Body of pancreas (tissue), 4 donors: Measurements from ENCODE around the gene TBC1D16. TPM values are rescaled to one million over a fixed set of nuclear protein-coding genes. Genes with fewer than 3 reads are reported as not detected.

Experiments used
- ATAC-seq: fragments of 150-250 bp; one replicate; pipeline ENCODE4 v1.9.1; 2016
- DNase-seq, 4 donors: peaks; one replicate each; pipeline ENCODE4 v3.0.0-alpha.2; 2019
- H3K27ac ChIP-seq, 4 donors: fragments of 200-600 bp; sonication (generic); 1 replicate in 3 of 4; 2 replicates in 1 of 4; pipeline versions ENCODE4 v1.5.1 to v1.6.1; 2016 to 2019; ENCODE audit warnings: mild to moderate bottlenecking in 1 of 4, mixed read lengths in 1 of 4, moderate library complexity in 1 of 4
- H3K27me3 ChIP-seq, 2 donors: fragments of 200-600 bp; sonication (generic); one replicate each; pipeline ENCODE4 v1.6.0; 2016; ENCODE audit warnings: mild to moderate bottlenecking in 1 of 2
- H3K36me3 ChIP-seq, 2 donors: fragments of 200-600 bp; sonication (generic); replicated peaks in 1 of 2; 2 replicates each; pipeline ENCODE4 v1.5.1; 2016; ENCODE audit warnings: low read depth in 2 of 2; ENCODE audit not compliant: insufficient read depth in 1 of 2
- H3K4me1 ChIP-seq: fragments of 200-600 bp; sonication (generic); one replicate; pipeline ENCODE4 v1.6.0; 2016
- H3K4me3 ChIP-seq, 2 donors: fragments of 200-600 bp; sonication (generic); 1 replicate in 1 of 2; 2 replicates in 1 of 2; pipeline ENCODE4 v1.5.1; 2016 to 2019
- H3K9me3 ChIP-seq, 3 donors: fragments of 200-600 bp; sonication (generic); 1 replicate in 2 of 3; 2 replicates in 1 of 3; pipeline ENCODE4 v1.5.1; 2016
- CTCF ChIP-seq, 7 experiments: fragments of 450-650 bp in 4 of 7; fragments of 200-600 bp in 3 of 7; sonication (generic) in 3 of 7; IDR thresholded peaks; one replicate each; pipeline ENCODE4 v1.5.1; 2016 to 2019; ENCODE audit warnings: antibody characterized with exemption in 7 of 7
- POLR2A ChIP-seq, 3 donors: fragments of 450-650 bp; IDR thresholded peaks; one replicate each; pipeline ENCODE4 v1.6.1; 2016; ENCODE audit warnings: antibody characterized with exemption in 3 of 3, mild to moderate bottlenecking in 2 of 3
- WGBS, 2 donors: methylation state at CpG; one replicate each; pipeline ENCODE4 v1.1.5; 2017; 5-methylcytosine and 5-hydroxymethylcytosine counted together
- intact Hi-C: fragments of 100-400 bp; cut with DNase I; formaldehyde crosslinking; loops from one replicate; pipeline ENCODE4 v1.15.1; 2023
- total RNA-seq, 2 donors: library from RNA; depleted of rRNA; stranded (reverse); fragments of >200 nt; gene quantifications; one replicate each; pipeline ENCODE4 v1.1.0, GENCODE V29; 2016

Gene TBC1D16
- total RNA-seq, 2 donors from 2014 or later: 21.0 to 37.2 TPM

GRCh38 chr17:79930877-79931816 lies 104.5 kb downstream of the TBC1D16 start:
- TF ChIP-seq POLR2A (IDR thresholded peaks at IDR 0.05) (no peak), CTCF (IDR thresholded peaks at IDR 0.05) (no peak)
- no peaks in the 10 kb centered on the region for H3K36me3 ChIP-seq
- intact Hi-C loops: no loop called here
- no peak overlapping the region for H3K4me3 ChIP-seq
- H3K27ac ChIP-seq: no peak overlapping the region
- no peak for ATAC-seq
- 30 to 33% methylated on average over 8 to 17 of the region's 17 CpGs for WGBS, 2 donors
- peaks cover 0 to 16% of the 10 kb centered on the region in 2 donors for H3K27me3 ChIP-seq
- H3K4me1 ChIP-seq: peaks cover 36% of the 10 kb centered on the region
- no peaks in the 10 kb centered on the region for H3K9me3 ChIP-seq
- DNase-seq: no peak

- Histone ChIP-seq H3K27ac (no peak overlapping the region), H3K36me3 (no peaks in the 10 kb centered on the region), H3K27me3 (peaks cover 0 to 16% of the 10 kb centered on the region in 2 donors), H3K4me3 (no peak overlapping the region), H3K4me1 (peaks cover 44% of the 10 kb centered on the region), H3K9me3 (no peaks in the 10 kb centered on the region)
- ATAC-seq (no peak), DNase-seq (no peak)
- intact Hi-C loops: no loop called here
- TF ChIP-seq POLR2A (IDR thresholded peaks at IDR 0.05) (no peak), CTCF (IDR thresholded peaks at IDR 0.05) (no peak)
- 0 to 2% methylated on average over 2 to 58 of the region's 59 CpGs for WGBS, 2 donors
Measured at GRCh38 chr17:79930062-79930876, 105.4 kb downstream of the TBC1D16 start.

- intact Hi-C loops: no loop called here
- no peak for TF ChIP-seq POLR2A (IDR thresholded peaks at IDR 0.05)
- no peak for TF ChIP-seq CTCF (IDR thresholded peaks at IDR 0.05)
- ATAC-seq (no peak), DNase-seq (no peak)
- Histone ChIP-seq H3K4me3 (no peak overlapping the region), H3K27ac (no peak overlapping the region), H3K27me3 (peaks cover 0 to 16% of the 10 kb centered on the region in 2 donors), H3K4me1 (peaks cover 52% of the 10 kb centered on the region), H3K9me3 (no peaks in the 10 kb centered on the region), H3K36me3 (no peaks in the 10 kb centered on the region)
- WGBS, 2 donors: 81 to 95% methylated on average over 10 to 23 of the region's 25 CpGs
Measured at GRCh38 chr17:79929257-79930061, 106.2 kb downstream of the TBC1D16 start.

- ATAC-seq: no peak
- H3K27me3 ChIP-seq: peaks cover 0 to 16% of the 10 kb centered on the region in 2 donors
- TF ChIP-seq CTCF (IDR thresholded peaks at IDR 0.05): no peak
- TF ChIP-seq POLR2A (IDR thresholded peaks at IDR 0.05): no peak
- intact Hi-C loops: no loop called here
- no peak for DNase-seq
- H3K27ac ChIP-seq: no peak overlapping the region
- 74 to 86% methylated on average over 5 to 16 of the region's 16 CpGs for WGBS, 2 donors
- no peak overlapping the region for H3K4me3 ChIP-seq
- H3K36me3 ChIP-seq: no peaks in the 10 kb centered on the region
- no peaks in the 10 kb centered on the region for H3K9me3 ChIP-seq
- H3K4me1 ChIP-seq: peaks cover 57% of the 10 kb centered on the region
Measured at GRCh38 chr17:79928502-79929256, 107.0 kb downstream of the TBC1D16 start.
